LNCaP clone FGC (cell line): ENCODE data around the gene VPS37C.

Experiments used
- DNase-seq: peaks from one replicate; pipeline ENCODE4 v3.0.0-alpha.2; 2011; ENCODE audit warnings: low read depth
- H3K4me3 ChIP-seq: 2 replicates; pipeline ENCODE4 v1.5.1; 2011; ENCODE audit warnings: mild to moderate bottlenecking, low read depth, low read length, control low read depth
- TF ChIP-seq, protein P1 (sequence below): IDR thresholded peaks from 2 replicates; pipeline ENCODE4 v1.5.1; 2012; ENCODE audit warnings: mild to moderate bottlenecking; ENCODE audit not compliant: control insufficient read depth, insufficient read depth; ENCODE audit errors: extremely low read depth

The VPS37C gene

DNA sequence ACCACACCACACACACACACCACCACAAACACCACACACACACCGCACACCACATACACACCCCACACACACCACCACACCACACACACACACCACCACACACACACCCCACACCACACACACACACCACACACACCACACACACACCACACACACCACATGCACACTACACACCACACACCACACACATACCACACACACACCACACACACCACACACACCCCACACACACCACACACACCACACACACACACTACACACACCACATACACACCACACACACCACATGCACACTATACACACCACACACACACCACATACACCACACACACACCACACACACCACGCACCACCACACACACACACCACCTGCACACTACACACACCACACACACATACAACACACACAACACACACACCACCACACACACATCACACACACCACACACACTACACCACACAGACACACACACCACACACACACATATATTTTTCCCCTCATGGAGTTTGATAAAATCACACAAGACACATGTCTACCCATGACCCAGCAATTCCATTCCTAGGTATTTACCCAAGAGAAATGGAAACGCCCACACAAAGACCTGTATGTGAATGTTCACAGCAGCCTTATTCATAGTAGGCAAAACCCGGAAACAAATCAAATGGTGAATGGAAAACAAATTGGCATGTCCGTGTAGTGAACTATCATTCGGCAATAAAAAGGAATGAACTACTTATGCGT is 44.6 kb downstream of the VPS37C start:
- TF ChIP-seq, protein P1, sequence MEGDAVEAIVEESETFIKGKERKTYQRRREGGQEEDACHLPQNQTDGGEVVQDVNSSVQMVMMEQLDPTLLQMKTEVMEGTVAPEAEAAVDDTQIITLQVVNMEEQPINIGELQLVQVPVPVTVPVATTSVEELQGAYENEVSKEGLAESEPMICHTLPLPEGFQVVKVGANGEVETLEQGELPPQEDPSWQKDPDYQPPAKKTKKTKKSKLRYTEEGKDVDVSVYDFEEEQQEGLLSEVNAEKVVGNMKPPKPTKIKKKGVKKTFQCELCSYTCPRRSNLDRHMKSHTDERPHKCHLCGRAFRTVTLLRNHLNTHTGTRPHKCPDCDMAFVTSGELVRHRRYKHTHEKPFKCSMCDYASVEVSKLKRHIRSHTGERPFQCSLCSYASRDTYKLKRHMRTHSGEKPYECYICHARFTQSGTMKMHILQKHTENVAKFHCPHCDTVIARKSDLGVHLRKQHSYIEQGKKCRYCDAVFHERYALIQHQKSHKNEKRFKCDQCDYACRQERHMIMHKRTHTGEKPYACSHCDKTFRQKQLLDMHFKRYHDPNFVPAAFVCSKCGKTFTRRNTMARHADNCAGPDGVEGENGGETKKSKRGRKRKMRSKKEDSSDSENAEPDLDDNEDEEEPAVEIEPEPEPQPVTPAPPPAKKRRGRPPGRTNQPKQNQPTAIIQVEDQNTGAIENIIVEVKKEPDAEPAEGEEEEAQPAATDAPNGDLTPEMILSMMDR = no peak
- peak; percentile 58 for DNase-seq
- H3K4me3 ChIP-seq = no peak overlapping the region

DNA sequence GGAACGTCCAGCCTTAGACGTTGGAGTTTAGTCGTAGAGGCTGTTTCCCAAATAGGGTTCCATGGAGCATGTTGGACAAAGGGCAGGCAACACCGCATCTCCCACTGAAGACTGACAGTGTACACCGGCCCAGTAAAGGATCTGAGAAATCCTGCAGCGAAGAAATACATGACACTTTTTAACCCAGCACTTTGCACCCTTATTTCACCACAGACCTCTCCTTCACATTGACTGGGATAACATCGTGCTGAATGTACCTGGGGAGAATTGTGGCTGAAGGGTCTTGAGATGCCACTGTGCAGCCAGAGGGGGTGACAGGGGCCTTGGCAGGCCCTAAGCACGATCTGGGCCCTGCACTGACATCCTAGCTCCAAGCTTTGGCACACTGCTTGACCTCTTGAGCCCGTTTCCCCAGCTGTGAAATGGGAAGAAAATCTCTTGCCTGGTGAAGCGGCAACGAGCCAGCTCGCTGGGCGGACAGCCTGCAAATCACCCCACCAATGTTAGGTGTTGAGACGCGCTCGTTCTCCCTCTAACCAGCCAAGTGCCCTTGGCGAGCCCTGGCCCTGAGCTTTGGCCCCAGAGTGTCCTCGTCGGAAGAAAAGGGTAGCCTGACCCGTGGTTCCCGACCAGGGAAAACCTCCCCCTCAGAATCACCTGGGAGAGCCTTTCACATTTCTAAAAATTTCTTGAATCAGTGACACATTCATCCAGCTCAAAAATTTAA is 45.6 kb downstream of the VPS37C start:
- TF ChIP-seq, protein P1 = no peak
- no peak for DNase-seq
- no peak overlapping the region for H3K4me3 ChIP-seq

DNA sequence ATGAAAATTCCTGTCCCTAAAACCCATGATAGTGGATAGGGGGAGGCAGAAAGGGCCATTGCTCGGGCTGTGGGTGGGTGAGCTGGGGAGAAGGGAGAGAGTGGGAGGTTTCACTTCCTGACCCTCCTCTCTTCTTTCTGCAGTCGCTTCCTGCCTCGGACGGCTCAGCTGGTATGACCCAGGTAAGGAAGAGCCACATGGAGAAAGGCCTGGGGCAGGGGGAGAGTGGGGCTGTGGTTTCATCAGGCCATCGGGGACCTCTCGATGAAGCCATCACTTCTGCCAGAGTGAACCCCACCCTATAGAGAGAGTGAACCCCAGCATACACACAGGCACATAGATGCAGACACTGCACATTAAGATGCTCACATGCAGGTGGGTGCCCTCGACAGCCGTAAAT is 46.3 kb downstream of the VPS37C start:
- TF ChIP-seq, protein P1 = no peak
- DNase-seq = no peak
- no peak overlapping the region for H3K4me3 ChIP-seq

DNA sequence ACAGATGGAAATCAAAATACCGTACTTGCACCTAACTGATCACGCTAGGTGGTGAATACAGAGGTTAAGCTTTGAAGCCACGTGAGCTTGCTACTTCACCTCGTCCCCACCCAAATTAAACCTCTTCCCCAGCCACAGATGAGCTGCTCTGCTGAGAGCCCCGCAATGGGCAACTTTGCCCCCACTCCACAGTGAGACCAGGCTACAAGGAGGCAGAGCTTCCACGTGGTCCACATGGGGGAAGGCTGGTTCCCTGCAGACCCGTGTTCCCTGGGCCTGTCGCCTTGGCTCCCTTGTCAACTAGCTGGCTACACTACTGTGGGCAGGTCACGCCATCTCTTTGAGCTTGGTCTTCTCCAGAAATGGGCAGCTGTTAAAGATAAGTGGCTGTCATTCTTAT is 48.0 kb downstream of the VPS37C start:
- no peak overlapping the region for H3K4me3 ChIP-seq
- TF ChIP-seq, protein P1 = no peak
- no peak for DNase-seq

DNA sequence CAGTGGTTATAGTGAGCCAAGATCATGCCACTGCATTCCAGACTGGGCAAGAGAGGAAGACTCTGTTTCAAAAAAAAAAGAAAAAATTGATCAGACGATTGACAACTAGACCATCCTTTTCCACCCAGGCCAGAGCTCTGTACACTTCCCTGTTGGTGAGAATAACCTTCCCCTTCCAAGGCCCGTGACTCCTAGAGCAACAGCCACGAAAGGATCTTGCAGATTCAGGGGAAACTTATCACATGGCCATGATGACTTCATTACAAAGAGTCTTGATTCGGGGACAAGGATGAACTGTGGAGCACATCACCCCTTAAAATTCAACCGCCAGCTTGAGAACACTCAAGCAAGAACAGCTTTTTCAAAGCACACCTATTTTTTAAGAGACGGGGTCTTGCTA is 48.7 kb downstream of the VPS37C start:
- DNase-seq = no peak
- H3K4me3 ChIP-seq = no peak overlapping the region
- TF ChIP-seq, protein P1 = no peak

DNA sequence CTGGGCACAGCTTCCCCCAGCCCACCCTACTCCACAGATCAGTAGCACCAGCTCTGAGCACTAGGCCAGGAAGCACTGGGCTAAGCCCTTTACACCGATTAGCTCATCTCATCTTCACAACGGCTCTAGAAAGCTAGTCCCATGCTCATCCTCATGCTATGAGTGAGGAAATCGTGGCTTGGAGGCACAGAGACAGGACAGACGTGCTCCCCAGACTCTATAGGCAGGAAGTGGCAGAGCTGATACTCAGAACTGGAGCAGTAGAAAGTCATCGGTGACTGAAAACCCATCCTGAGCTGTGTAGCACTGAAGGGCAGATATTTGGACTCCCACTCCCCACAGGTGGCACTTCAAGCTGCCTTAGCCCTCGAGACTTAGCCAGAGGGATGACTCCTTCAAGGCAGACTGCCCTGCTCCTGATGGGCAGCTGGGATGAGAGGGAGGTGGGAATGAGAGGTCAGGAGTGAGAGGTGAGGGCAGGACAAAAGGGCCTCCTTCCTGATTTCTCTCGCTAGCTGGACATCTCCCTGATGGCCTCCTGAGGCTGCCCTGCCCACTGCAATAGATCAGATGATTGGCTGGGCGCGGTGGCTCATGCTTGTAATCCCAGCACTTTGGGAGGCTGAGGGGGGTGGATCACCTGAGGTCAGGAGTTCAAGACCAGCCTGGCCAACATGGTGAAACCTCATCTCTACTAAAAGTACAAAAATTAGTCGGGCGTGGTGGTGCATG is 49.3 kb downstream of the VPS37C start:
- TF ChIP-seq, protein P1 = no peak
- no peak for DNase-seq
- H3K4me3 ChIP-seq = no peak overlapping the region
